ENCODE data around the gene MGAT5.

Gene MGAT5

DNA sequence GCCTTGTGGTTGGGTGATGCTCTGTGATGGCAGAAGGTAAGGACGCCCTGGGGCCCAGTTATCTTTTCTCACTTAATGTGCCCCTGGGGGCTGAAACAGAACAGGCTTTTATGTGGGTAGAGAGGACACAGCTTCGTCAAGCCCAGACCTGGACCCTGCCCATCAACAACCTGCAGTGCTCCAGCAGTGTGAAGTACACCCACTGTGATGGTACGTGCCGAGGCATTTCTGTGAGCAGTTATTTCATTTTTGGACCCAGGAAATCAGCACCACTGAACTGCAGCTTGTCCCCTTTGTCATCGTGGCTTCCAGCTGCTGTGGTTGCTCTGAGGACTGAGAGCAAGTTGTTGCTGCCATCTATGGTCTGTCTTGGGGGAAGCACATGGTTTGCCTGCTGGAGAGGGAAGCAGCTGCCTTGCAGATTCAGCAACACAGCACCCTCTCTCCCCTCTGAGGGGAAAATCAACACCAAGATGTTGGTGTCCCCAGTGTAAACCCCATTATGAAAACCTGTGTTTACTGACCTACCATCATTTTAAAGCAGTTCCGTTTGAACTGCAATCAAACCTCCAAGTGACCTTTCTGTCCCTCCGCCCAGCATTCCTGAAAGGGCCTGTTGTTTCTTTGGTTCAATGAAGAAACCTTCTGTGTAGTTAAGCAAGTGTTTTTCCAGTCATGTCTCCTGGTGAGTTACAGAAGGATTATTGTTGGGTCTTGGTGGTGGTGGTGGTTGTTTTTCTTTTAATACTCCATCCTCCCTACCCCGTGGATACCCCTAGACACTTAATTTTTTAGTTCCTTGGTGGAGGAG lies 158.2 kb downstream of the MGAT5 start:
- POLR2A ChIA-PET: interaction anchor here (0.6 to 1.1 kb wide), 3 partner anchors 136 to 292 kb away, joined by 3 to 4 read pairs (median 4); no protein-coding TSS in a partner anchor

DNA sequence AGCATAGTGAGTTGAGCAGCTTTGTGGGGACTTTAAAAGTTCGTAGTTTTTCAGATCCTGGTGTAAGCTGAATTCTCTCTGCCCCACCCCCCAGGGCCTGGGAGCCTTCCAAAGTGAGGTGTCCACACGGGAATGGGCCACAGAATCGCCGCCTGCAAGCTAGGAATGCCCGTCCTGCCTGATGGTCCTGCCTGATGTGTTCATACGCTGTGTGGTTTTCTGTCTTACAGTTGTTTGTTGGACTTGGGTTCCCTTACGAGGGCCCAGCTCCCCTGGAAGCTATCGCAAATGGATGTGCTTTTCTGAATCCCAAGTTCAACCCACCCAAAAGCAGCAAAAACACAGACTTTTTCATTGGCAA lies 158.7 kb downstream of the MGAT5 start:
- POLR2A ChIA-PET: interaction anchor here (0.6 kb wide), 1 partner anchor 137 kb away, joined by 3 read pairs; no protein-coding TSS in a partner anchor
- CTCF ChIA-PET: interaction anchor here (0.8 to 5.9 kb wide), 54 partner anchors 8 to 545 kb away, joined by 3 to 156 read pairs (median 6); no protein-coding TSS in a partner anchor
- no peak for DNase-seq (ENCODE audit: extremely low spot score)
- TF ChIP-seq, protein P1, sequence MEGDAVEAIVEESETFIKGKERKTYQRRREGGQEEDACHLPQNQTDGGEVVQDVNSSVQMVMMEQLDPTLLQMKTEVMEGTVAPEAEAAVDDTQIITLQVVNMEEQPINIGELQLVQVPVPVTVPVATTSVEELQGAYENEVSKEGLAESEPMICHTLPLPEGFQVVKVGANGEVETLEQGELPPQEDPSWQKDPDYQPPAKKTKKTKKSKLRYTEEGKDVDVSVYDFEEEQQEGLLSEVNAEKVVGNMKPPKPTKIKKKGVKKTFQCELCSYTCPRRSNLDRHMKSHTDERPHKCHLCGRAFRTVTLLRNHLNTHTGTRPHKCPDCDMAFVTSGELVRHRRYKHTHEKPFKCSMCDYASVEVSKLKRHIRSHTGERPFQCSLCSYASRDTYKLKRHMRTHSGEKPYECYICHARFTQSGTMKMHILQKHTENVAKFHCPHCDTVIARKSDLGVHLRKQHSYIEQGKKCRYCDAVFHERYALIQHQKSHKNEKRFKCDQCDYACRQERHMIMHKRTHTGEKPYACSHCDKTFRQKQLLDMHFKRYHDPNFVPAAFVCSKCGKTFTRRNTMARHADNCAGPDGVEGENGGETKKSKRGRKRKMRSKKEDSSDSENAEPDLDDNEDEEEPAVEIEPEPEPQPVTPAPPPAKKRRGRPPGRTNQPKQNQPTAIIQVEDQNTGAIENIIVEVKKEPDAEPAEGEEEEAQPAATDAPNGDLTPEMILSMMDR (IDR thresholded peaks at IDR 0.05; ENCODE audit: control extremely low read depth, extremely low read depth, low read depth, missing control alignments): no peak

More for the DNA sequence above, 158.2 kb downstream of the MGAT5 start:
- DNase-seq (ENCODE audit: extremely low spot score): peak; percentile 78
- TF ChIP-seq, protein P1 (IDR thresholded peaks at IDR 0.05; ENCODE audit: control extremely low read depth, extremely low read depth, low read depth, missing control alignments): peak; percentile 82
- CTCF ChIA-PET: interaction anchor here (0.7 to 5.9 kb wide), 70 partner anchors 8 to 567 kb away, joined by 3 to 156 read pairs (median 5); partner anchors contain the start of gene MGAT5

DNA sequence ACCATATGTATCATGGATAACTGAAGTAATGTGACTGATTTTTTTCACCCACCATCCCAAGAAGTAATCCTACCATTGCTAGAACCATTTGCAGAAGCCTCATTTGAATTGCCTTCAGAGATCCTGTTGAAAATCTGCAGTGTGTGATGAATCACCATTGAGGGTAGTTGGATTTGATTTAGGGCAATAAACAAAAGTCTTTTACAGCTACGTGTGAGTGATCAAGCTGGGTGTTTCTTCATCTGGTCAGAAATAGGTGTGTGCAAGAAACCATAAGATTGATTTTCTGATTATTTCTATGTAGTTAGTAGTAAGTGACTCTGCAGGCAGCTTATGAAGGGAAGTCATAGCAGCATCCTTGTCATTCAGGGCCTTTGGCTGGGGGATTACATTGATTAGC lies 159.6 kb downstream of the MGAT5 start:
- ChIA-PET POLR2A (no interaction called here), CTCF (interaction anchor here (1.4 to 5.9 kb wide), 15 partner anchors 11 to 526 kb away, joined by 3 to 156 read pairs (median 18); no protein-coding TSS in a partner anchor)
- TF ChIP-seq, protein P1 (IDR thresholded peaks at IDR 0.05; ENCODE audit: control extremely low read depth, extremely low read depth, low read depth, missing control alignments): no peak
- no peak for DNase-seq (ENCODE audit: extremely low spot score)

DNA sequence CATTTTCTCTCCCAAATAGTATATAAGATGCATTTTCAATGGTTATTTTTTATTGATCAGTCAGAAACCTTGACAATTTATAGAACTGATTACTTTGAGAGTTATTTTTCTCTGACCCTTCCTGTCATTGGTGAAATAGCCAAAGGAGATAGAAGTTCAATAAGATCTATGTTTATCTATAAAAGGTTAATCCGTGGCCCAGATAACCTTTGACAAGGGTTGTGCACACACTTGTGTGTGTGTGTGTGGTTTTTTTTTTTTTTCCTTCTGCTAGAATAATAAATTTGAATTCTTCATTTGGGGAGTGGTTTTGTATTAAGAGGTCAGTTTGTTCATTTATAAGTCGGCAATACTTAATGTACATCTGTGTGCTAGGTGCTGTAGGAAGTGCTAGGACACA lies 160.0 kb downstream of the MGAT5 start:
- no peak for DNase-seq (ENCODE audit: extremely low spot score)
- CTCF ChIA-PET: interaction anchor here (1.4 to 5.9 kb wide), 7 partner anchors 16 to 527 kb away, joined by 4 to 156 read pairs (median 28); no protein-coding TSS in a partner anchor
- POLR2A ChIA-PET: no interaction called here
- TF ChIP-seq, protein P1 (IDR thresholded peaks at IDR 0.05; ENCODE audit: control extremely low read depth, extremely low read depth, low read depth, missing control alignments): no peak

DNA sequence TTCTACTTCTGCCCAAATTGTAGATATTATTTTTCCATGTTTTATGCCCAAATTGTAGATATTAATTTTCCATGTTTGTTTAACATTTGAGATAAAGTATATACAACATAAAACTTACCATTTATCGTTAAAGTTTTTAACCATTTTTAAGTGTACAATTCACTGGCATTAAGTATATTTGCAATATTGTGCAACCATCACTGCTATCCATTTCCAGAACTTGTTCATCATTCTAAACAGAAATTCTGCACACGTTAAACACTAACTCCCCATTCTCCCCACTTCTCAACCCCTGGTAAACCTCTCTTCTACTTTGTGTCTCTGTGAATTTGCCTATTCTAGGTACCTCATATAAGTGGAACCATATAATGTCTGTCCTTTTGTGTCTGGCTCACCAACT lies 162.1 kb downstream of the MGAT5 start:
- CTCF ChIA-PET: interaction anchor here (1.5 to 5.9 kb wide), 2 partner anchors 11 to 298 kb away, joined by 5 to 156 read pairs; no protein-coding TSS in a partner anchor
- POLR2A ChIA-PET: no interaction called here
- DNase-seq (ENCODE audit: extremely low spot score): no peak
- TF ChIP-seq, protein P1 (IDR thresholded peaks at IDR 0.05; ENCODE audit: control extremely low read depth, extremely low read depth, low read depth, missing control alignments): no peak

DNA sequence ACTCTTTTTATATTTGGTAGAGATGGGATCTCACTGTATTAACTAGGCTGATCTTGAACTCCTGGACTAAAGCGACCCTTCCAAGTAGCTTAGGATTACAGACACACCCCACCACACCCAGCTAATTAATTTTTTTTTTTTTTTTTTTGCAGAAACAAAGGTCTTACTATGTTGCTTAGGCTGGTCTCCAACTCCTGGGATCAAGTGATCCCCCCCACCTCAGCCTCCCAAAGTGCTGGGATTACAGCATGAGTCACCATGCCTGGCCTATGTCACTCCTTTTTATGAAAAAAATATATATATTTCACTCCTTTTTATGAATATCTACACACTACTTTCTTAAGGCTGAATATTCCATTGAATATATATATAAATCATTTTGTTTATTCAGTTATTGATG lies 162.8 kb downstream of the MGAT5 start:
- DNase-seq (ENCODE audit: extremely low spot score): no peak
- POLR2A ChIA-PET: no interaction called here
- CTCF ChIA-PET: interaction anchor here (1.5 kb wide), 1 partner anchor 10 kb away, joined by 5 read pairs; no protein-coding TSS in a partner anchor
- TF ChIP-seq, protein P1 (IDR thresholded peaks at IDR 0.05; ENCODE audit: control extremely low read depth, extremely low read depth, low read depth, missing control alignments): no peak

Data from GM10248 (cell line).